ENCODE measurements around the gene SMS.

The SMS gene

DNA sequence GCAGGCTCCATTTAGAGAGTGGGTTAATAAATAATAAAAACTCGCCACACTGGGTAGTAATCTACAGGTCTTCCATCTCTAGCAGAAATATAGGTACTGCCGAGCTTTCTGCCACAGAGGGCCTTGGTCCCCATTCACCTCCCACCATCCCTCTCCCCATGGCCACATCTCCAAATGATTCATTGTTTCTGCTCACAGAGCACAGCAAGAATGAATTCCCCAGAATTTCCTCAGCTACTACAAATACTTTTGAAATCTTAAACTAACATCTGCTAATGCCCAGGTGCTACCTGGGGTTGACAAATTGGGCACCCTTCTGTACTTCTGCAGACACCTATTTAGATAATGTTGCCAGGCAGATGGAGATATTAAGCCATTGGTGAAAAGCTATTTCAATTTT lies 96.7 kb downstream of the SMS start:
- no peak for DNase-seq (ENCODE audit: low read depth in 2 of 2, low spot score in 1 of 2)

DNA sequence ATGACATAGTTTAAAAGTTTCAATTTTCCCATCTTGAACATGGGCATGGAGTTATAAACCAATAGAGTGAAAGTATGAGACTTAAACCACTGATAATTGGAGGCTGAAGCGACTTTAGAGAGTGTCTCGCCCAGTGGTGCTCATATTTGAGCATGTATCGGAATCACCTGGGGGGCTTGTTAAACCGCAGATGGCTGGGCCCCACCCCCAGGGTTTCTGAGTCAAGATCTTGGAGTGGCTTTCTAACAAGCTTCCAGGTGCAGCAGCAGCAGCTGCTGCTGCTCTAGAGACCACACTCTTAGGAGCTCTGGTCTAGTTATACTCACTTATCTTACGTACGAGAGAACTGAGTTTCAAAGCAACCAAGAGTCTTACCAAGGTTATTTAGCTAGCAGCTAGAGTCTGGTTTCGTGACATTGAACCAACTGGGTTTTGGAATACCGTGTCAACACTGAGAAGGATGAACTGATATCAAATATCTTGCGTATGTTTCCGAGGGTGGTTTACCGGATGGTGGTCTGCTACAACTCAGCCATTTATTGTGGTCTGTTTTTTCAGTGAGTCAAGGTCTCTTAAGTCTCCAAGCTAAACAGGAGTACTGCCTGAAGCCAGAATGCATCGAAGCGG lies 97.5 kb downstream of the SMS start:
- no peak for DNase-seq (ENCODE audit: low read depth in 2 of 2, low spot score in 1 of 2)

DNA sequence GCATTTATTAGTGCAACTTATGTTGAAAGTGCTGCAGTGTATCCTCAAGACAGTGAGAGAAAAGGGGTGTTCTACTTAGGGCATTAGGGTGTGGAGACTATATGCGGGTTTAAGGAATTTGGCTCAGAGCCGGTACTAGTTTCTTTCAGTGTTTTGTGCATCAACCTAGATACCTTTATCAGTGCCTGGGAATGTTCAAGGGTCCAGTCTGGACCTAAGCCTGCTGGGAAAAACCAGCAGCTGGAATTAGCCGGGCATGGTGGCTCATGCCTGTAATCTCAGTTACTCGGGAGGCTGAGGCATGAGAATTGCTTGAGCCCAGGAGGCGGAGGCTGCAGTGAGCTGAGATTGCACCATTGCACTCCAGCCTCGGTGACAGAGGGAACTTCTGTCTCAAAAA lies 99.0 kb downstream of the SMS start:
- no peak for DNase-seq (ENCODE audit: low read depth in 2 of 2, low spot score in 1 of 2)

DNA sequence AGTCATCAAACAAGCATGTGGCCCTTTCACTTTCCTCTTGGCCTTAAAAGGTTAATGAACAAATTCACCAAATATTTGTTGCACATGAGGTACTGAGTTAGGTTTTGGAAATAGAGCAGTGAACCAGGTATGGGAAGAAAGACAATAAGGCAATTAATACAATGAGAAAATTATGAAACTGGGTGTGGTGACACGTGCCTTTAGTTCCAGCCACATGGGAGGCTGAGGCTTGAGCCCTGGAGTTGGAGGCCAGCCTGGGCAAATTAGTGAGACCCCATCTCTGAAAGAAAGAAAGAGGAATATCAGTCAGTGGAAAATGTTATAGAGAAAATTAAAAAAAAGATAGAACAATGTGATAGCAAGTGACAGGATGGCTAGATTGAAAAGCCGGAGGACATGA lies 99.7 kb downstream of the SMS start:
- no peak for DNase-seq (ENCODE audit: low read depth in 2 of 2, low spot score in 1 of 2)

DNA sequence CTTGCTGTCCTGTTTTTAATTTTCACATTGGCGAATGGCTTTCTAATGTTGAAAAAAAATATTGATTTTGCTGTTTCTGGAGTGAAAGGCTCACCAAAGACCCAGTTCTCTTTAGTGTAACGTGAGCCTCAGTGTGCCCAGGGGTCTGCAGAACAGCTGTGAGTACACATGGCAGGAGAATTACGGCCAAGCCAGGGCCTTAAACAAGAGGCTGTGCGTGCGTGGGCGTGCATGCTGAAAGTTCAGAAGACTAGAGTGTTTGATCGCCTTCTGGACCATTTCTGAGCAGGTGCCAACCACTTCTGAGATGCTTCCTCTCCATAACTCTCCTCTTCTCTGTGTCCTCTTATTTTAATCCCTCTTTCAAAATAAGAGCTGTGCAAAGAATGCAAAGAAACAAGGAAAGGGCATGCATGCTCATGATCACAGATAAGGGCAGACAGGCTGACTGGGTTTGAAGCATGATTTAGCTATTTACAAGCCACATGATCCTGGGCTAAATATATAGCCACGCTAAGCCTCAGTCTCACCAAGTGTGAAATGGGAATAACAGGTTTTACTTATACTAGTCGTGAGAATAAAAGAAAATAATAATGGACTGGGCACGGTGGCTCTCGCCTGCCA lies 101.5 kb downstream of the SMS start:
- no peak for DNase-seq (ENCODE audit: low read depth in 2 of 2, low spot score in 1 of 2)

DNA sequence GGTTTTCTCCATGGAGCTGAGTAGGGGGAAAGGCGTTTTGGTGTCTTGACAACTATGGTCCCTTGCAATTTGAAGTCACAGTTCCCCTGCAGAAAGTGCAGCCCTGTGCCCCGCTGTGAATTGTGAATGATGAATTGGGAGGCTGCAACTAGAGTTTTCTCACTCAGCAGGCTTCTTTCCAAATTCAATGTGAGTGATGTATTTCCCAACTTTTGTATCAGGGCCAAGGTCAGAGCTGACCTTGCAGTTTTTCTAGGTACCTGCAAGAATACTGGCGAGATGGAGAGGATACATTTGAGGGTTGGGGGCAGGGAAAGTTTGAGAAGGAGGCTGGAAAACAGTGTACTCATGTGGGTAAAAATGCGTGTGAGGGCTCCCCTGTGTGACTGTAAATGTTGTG lies 103.4 kb downstream of the SMS start:
- no peak for DNase-seq (ENCODE audit: low read depth in 2 of 2, low spot score in 1 of 2)
